HepG2 (cell line): ENCODE data around the gene MLST8. TPM values are rescaled to one million over a fixed set of nuclear protein-coding genes. Genes with fewer than 3 reads are reported as not detected.

ENCODE experiments used
- CSRNP2 ChIP-seq: sonication (generic); formaldehyde crosslinking; conservative IDR thresholded peaks from 2 replicates; pipeline ENCODE4 v1.8.0; 2022; ENCODE audit warnings: low read depth, missing genetic modification reagents
- GFI1 ChIP-seq: sonication (generic); formaldehyde crosslinking; IDR thresholded peaks from 2 replicates; pipeline ENCODE4 v1.5.0; 2020; ENCODE audit warnings: missing genetic modification reagents, mild to moderate bottlenecking, borderline replicate concordance
- HNF1A ChIP-seq, 2 experiments: sonication (generic) in 1 of 2; formaldehyde crosslinking in 1 of 2; IDR thresholded peaks; 2 replicates each; pipeline versions ENCODE4 v1.4.0 to v1.6.1; 2016 to 2020; ENCODE audit warnings: borderline replicate concordance in 1 of 2, low read depth in 1 of 2, mild to moderate bottlenecking in 1 of 2, missing genetic modification reagents in 1 of 2
- HNF4G ChIP-seq, 2 experiments: sonication (generic) in 1 of 2; formaldehyde crosslinking in 1 of 2; IDR thresholded peaks; 2 replicates each; pipeline versions ENCODE4 v1.4.0 to v1.6.1; 2011 to 2020; ENCODE audit warnings: borderline replicate concordance in 2 of 2, low read depth in 2 of 2, mild to moderate bottlenecking in 2 of 2, low read length in 1 of 2, missing genetic modification reagents in 1 of 2, moderate library complexity in 1 of 2
- PAF1 ChIP-seq: IDR thresholded peaks from 2 replicates; pipeline ENCODE4 v1.6.1; 2016; ENCODE audit warnings: missing genetic modification reagents, missing compliant biosample characterization
- REPIN1 ChIP-seq: sonication (generic); formaldehyde crosslinking; IDR thresholded peaks from 2 replicates; pipeline ENCODE4 v1.8.0; 2022; ENCODE audit warnings: missing genetic modification reagents, low read depth, mild to moderate bottlenecking, borderline replicate concordance
- SOX5 ChIP-seq: IDR thresholded peaks from 2 replicates; pipeline ENCODE4 v1.6.1; 2016; ENCODE audit warnings: borderline replicate concordance
- SRSF9 ChIP-seq: fragments of 200-400 bp; formaldehyde crosslinking; IDR thresholded peaks from 2 replicates; pipeline ENCODE4 v1.6.1; 2018; ENCODE audit warnings: borderline replicate concordance, mild to moderate bottlenecking, low read depth, low read length; ENCODE audit not compliant: insufficient read depth, poor library complexity, severe bottlenecking
- TBP ChIP-seq: sonication (generic); formaldehyde crosslinking; IDR thresholded peaks from 2 replicates; pipeline ENCODE4 v1.5.0; 2020; ENCODE audit warnings: missing genetic modification reagents
- THAP9 ChIP-seq: sonication (generic); formaldehyde crosslinking; IDR thresholded peaks from 2 replicates; pipeline ENCODE4; 2020; ENCODE audit warnings: missing genetic modification reagents, mild to moderate bottlenecking, borderline replicate concordance
- ZNF224 ChIP-seq: sonication (generic); formaldehyde crosslinking; IDR thresholded peaks from 2 replicates; pipeline ENCODE4 v1.5.0; 2020; ENCODE audit warnings: mild to moderate bottlenecking, missing genetic modification reagents
- ZNF770 ChIP-seq: sonication (generic); formaldehyde crosslinking; IDR thresholded peaks from 2 replicates; pipeline ENCODE4 v1.5.0; 2020; ENCODE audit warnings: mild to moderate bottlenecking, missing genetic modification reagents
- polyA plus RNA-seq, 8 experiments: library from polyadenylated mRNA; depleted of rRNA in 3 of 8; stranded (reverse) in 7 of 8; unstranded in 1 of 8; fragments of >200 nt; fragmentation: Illumina TruSeq in 4 of 8; extraction: Trizol in 4 of 8; gene quantifications; 2 replicates each; pipeline versions ENCODE4 v1.2.1 to v1.2.3, GENCODE V29; 2011 to 2016; ENCODE audit warnings: low read depth in 4 of 8, missing spikeins in 1 of 8, mixed read lengths in 1 of 8; ENCODE audit not compliant: insufficient read depth in 1 of 8
- total RNA-seq, 5 experiments: library from RNA; depleted of rRNA; stranded (reverse); fragments of >200 nt; fragmentation: Illumina TruSeq; extraction: Trizol; gene quantifications; 2 replicates each; pipeline ENCODE4 v1.2.3, GENCODE V29; 2016; ENCODE audit warnings: low read depth in 1 of 5

Gene MLST8
- total and polyA plus RNA-seq, 2 of the 13 experiments (the other 11 are each of a cell fraction or from before 2014, with no cell fraction given): 30.8 to 72.7 TPM

- TF ChIP-seq CSRNP2 (no peak), SRSF9 (no peak), ZNF224 (no peak), PAF1 (no peak), REPIN1 (peak; percentile 34; the same call in 1 of the 2 replicates), HNF4G (IDR thresholded peaks at IDR 0.05; ENCODE audit: borderline replicate concordance, low read depth, low read length) (peak; percentile 73; the same call in 1 of the 2 replicates), HNF4G (CRISPR knock-in tag; IDR thresholded peaks at IDR 0.05; ENCODE audit: borderline replicate concordance, low read depth) (0 out of 2 replicates have a peak, but pooled peaks have one; percentile 24), SOX5 (CRISPR knock-in tag) (no peak), THAP9 (peak; percentile 59; the same call in 1 of the 2 replicates), HNF1A (IDR thresholded peaks at IDR 0.05; ENCODE audit: low read depth) (no peak), HNF1A (CRISPR knock-in tag; IDR thresholded peaks at IDR 0.05; ENCODE audit: borderline replicate concordance) (no peak), TBP (CRISPR knock-in tag) (no peak), GFI1 (CRISPR knock-in tag) (no peak), ZNF770 (CRISPR knock-in tag) (peak; percentile 52; the same call in 1 of the 2 replicates)
These were observed 41.9 kb upstream of the MLST8 start (continued) for GRCh38 chr16:2163211-2163881.
